NT2/D1 (cell line): ENCODE results near the gene TLR1.
"Not testable (repeated sequence)": the region's sequence is repeated elsewhere in the genome, so short reads cannot be mapped to it uniquely, and the experiment has no call there.

Experiments used
- DNase-seq: peaks from one replicate; pipeline ENCODE4 v3.0.0-alpha.2; 2011; ENCODE audit warnings: low read depth, low spot score
- H3K27me3 ChIP-seq: 2 replicates; pipeline ENCODE4 v1.6.0; 2011; ENCODE audit warnings: mild to moderate bottlenecking; ENCODE audit not compliant: insufficient read length, insufficient read depth
- H3K36me3 ChIP-seq: 2 replicates; pipeline ENCODE4 v1.6.1; 2011; ENCODE audit warnings: mild to moderate bottlenecking, low read length, mixed read lengths; ENCODE audit not compliant: insufficient read depth, insufficient read length
- H3K4me1 ChIP-seq: 2 replicates; pipeline ENCODE4 v1.5.1; 2011; ENCODE audit not compliant: insufficient read depth, insufficient read length
- H3K4me3 ChIP-seq: 2 replicates; pipeline ENCODE4 v1.5.1; 2011; ENCODE audit warnings: low read depth; ENCODE audit not compliant: insufficient read length
- H3K9ac ChIP-seq: 2 replicates; pipeline ENCODE4 v1.6.0; 2011; ENCODE audit warnings: low read depth; ENCODE audit not compliant: insufficient read length
- H3K9me3 ChIP-seq: 2 replicates; pipeline ENCODE4 v1.5.1; 2011; ENCODE audit warnings: mild to moderate bottlenecking, low read length; ENCODE audit not compliant: insufficient read depth
- SUZ12 ChIP-seq: IDR thresholded peaks from 2 replicates; pipeline ENCODE4 v1.6.1; 2011; ENCODE audit not compliant: insufficient read length, insufficient read depth; ENCODE audit errors: extremely low read depth
- YY1 ChIP-seq: IDR thresholded peaks from 2 replicates; pipeline ENCODE4 v1.6.1; 2011; ENCODE audit not compliant: insufficient read length, insufficient read depth
- ZNF274 ChIP-seq: IDR thresholded peaks from 2 replicates; pipeline ENCODE4 v1.6.1; 2011; ENCODE audit warnings: mild to moderate bottlenecking, low read depth, low read length

Gene TLR1

GRCh38 chr4:38819569-38819968 lies 15.0 kb upstream of the TLR1 start:
- DNase-seq = no peak
- H3K4me1 ChIP-seq = no peaks in the 10 kb centered on the region
- TF ChIP-seq SUZ12 (no peak), ZNF274 (no peak), YY1 (no peak)
- no peak overlapping the region for H3K4me3 ChIP-seq
- no peaks in the 10 kb centered on the region for H3K27me3 ChIP-seq
- H3K36me3 ChIP-seq = no peaks in the 10 kb centered on the region
- H3K9ac ChIP-seq = no peak overlapping the region
- H3K9me3 ChIP-seq = peaks cover 14% of the 10 kb centered on the region

GRCh38 chr4:38818441-38818976 lies 13.9 kb upstream of the TLR1 start:
- no peaks in the 10 kb centered on the region for H3K36me3 ChIP-seq
- no peaks in the 10 kb centered on the region for H3K27me3 ChIP-seq
- H3K9me3 ChIP-seq = peaks cover 14% of the 10 kb centered on the region
- H3K4me3 ChIP-seq = no peak overlapping the region
- no peak overlapping the region for H3K9ac ChIP-seq
- TF ChIP-seq ZNF274 (no peak), SUZ12 (no peak), YY1 (no peak)
- no peaks in the 10 kb centered on the region for H3K4me1 ChIP-seq
- DNase-seq = no peak

- H3K4me1 ChIP-seq = no peaks in the 10 kb centered on the region
- H3K4me3 ChIP-seq = no peak overlapping the region
- no peaks in the 10 kb centered on the region for H3K36me3 ChIP-seq
- H3K9ac ChIP-seq = no peak overlapping the region
- no peaks in the 10 kb centered on the region for H3K27me3 ChIP-seq
- TF ChIP-seq ZNF274 (no peak), SUZ12 (no peak), YY1 (no peak)
- no peak for DNase-seq
- peaks cover 8% of the 10 kb centered on the region; the same call in 1 of the 2 replicates for H3K9me3 ChIP-seq
Observed at GRCh38 chr4:38815885-38816782, 11.5 kb upstream of the TLR1 start.

- no peak overlapping the region for H3K4me3 ChIP-seq
- DNase-seq = no peak
- no peaks in the 10 kb centered on the region for H3K4me1 ChIP-seq
- no peak for TF ChIP-seq ZNF274
- no peak for TF ChIP-seq SUZ12
- no peak for TF ChIP-seq YY1
- peaks cover 8% of the 10 kb centered on the region; the same call in 1 of the 2 replicates for H3K9me3 ChIP-seq
- H3K9ac ChIP-seq = no peak overlapping the region
- no peaks in the 10 kb centered on the region for H3K36me3 ChIP-seq
- H3K27me3 ChIP-seq = no peaks in the 10 kb centered on the region
Observed at GRCh38 chr4:38814386-38814785, 9.8 kb upstream of the TLR1 start.

- no peaks in the 10 kb centered on the region for H3K27me3 ChIP-seq
- no peak for DNase-seq
- TF ChIP-seq SUZ12 (no peak), YY1 (no peak), ZNF274 (no peak)
- H3K9me3 ChIP-seq = peaks cover 8% of the 10 kb centered on the region; the same call in 1 of the 2 replicates
- no peak overlapping the region for H3K4me3 ChIP-seq
- no peaks in the 10 kb centered on the region for H3K36me3 ChIP-seq
- no peaks in the 10 kb centered on the region for H3K4me1 ChIP-seq
- H3K9ac ChIP-seq = no peak overlapping the region
Observed at GRCh38 chr4:38811297-38811696, 6.7 kb upstream of the TLR1 start.

GRCh38 chr4:38807462-38807861 lies 2.9 kb upstream of the TLR1 start:
- H3K4me3 ChIP-seq, DNase-seq, H3K9ac ChIP-seq: not testable (repeated sequence)

GRCh38 chr4:38806251-38806650 lies 1.7 kb upstream of the TLR1 start:
- not testable (repeated sequence) for H3K4me1 ChIP-seq, H3K4me3 ChIP-seq, DNase-seq, H3K27me3 ChIP-seq, H3K36me3 ChIP-seq, H3K9me3 ChIP-seq, H3K9ac ChIP-seq

More at GRCh38 chr4:38807462-38807861, 2.9 kb upstream of the TLR1 start:
- H3K9me3 ChIP-seq, H3K4me1 ChIP-seq, H3K27me3 ChIP-seq, H3K36me3 ChIP-seq: not testable (repeated sequence)
